H9 (cell line): Measurements from ENCODE around the gene BCAS4. TPM values are rescaled to one million over a fixed set of nuclear protein-coding genes. Genes with fewer than 3 reads are reported as not detected.
A peak's percentile ranks its signal among the peaks of the same experiment; 100 is the strongest.

Experiments used
- DNase-seq: peaks from one replicate; pipeline ENCODE4 v3.0.0-alpha.2; 2017
- H2AFZ ChIP-seq: one replicate; pipeline ENCODE4 v1.6.1; 2013; ENCODE audit warnings: mild to moderate bottlenecking, low read length, control low read depth, moderate library complexity
- H2AK5ac ChIP-seq: 2 replicates; pipeline ENCODE4 v1.6.1; 2013; ENCODE audit warnings: low read length, control low read depth, mixed read lengths; ENCODE audit not compliant: insufficient read length
- H2BK120ac ChIP-seq: one replicate; pipeline ENCODE4 v1.6.1; 2013; ENCODE audit warnings: low read depth, mild to moderate bottlenecking, low read length, control low read depth, inconsistent platforms; ENCODE audit not compliant: poor library complexity, severe bottlenecking
- H2BK12ac ChIP-seq: 2 replicates; pipeline ENCODE4 v1.6.1; 2013; ENCODE audit warnings: low read length, control low read depth, mixed read lengths, low read depth; ENCODE audit not compliant: insufficient read length
- H2BK15ac ChIP-seq: 2 replicates; pipeline ENCODE4 v1.6.1; 2013; ENCODE audit warnings: low read depth, low read length, control low read depth
- H2BK20ac ChIP-seq: one replicate; pipeline ENCODE4 v1.6.1; 2013; ENCODE audit warnings: low read depth, mild to moderate bottlenecking, low read length, control low read depth, inconsistent platforms; ENCODE audit not compliant: poor library complexity, severe bottlenecking
- H2BK5ac ChIP-seq: 2 replicates; pipeline ENCODE4 v1.6.1; 2013; ENCODE audit warnings: low read length, control low read depth, mixed read lengths; ENCODE audit not compliant: insufficient read length
- H3K14ac ChIP-seq: 2 replicates; pipeline ENCODE4 v1.6.1; 2013; ENCODE audit warnings: low read length, control low read depth; ENCODE audit not compliant: insufficient read depth
- H3K18ac ChIP-seq: 2 replicates; pipeline ENCODE4 v1.6.1; 2013; ENCODE audit warnings: low read depth, mild to moderate bottlenecking, mixed read lengths, low read length, control low read depth; ENCODE audit not compliant: insufficient read length
- H3K23ac ChIP-seq: 2 replicates; pipeline ENCODE4 v1.6.1; 2013; ENCODE audit warnings: low read length, control low read depth, mixed read lengths, low read depth; ENCODE audit not compliant: insufficient read length
- H3K23me2 ChIP-seq: 2 replicates; pipeline ENCODE4 v1.6.1; 2013; ENCODE audit warnings: low read depth, mild to moderate bottlenecking, mixed read lengths, low read length, control low read depth; ENCODE audit not compliant: insufficient read length, poor library complexity, severe bottlenecking
- H3K27ac ChIP-seq: 2 replicates; pipeline ENCODE4 v1.5.1; 2013; ENCODE audit warnings: low read length, control low read depth, mixed read lengths, low read depth; ENCODE audit not compliant: insufficient read length
- H3K27me3 ChIP-seq: 2 replicates; pipeline ENCODE4 v1.6.1; 2013; ENCODE audit warnings: low read length, control low read depth, inconsistent platforms; ENCODE audit not compliant: insufficient read depth
- H3K4ac ChIP-seq: 2 replicates; pipeline ENCODE4 v1.6.1; 2013; ENCODE audit warnings: low read depth, mild to moderate bottlenecking, control low read depth, inconsistent platforms, low read length, moderate library complexity
- H3K4me1 ChIP-seq: 2 replicates; pipeline ENCODE4 v1.6.1; 2013; ENCODE audit warnings: low read length, control low read depth, inconsistent platforms; ENCODE audit not compliant: insufficient read depth
- H3K4me2 ChIP-seq: 2 replicates; pipeline ENCODE4 v1.6.1; 2013; ENCODE audit warnings: low read length, control low read depth, mixed read lengths; ENCODE audit not compliant: insufficient read length, insufficient read depth
- H3K56ac ChIP-seq: 2 replicates; pipeline ENCODE4 v1.6.1; 2013; ENCODE audit warnings: low read depth, mild to moderate bottlenecking, mixed read lengths, low read length, control low read depth; ENCODE audit not compliant: insufficient read length
- H3K79me1 ChIP-seq: 2 replicates; pipeline ENCODE4 v1.6.1; 2013; ENCODE audit warnings: low read depth, mild to moderate bottlenecking, moderate library complexity, low read length, control low read depth, inconsistent platforms; ENCODE audit not compliant: insufficient read depth, poor library complexity, severe bottlenecking
- H3K79me2 ChIP-seq: 2 replicates; pipeline ENCODE4 v1.6.1; 2013; ENCODE audit warnings: low read length, control low read depth, inconsistent platforms; ENCODE audit not compliant: insufficient read depth
- H3K9ac ChIP-seq: 2 replicates; pipeline ENCODE4 v1.6.1; 2013; ENCODE audit warnings: low read length, control low read depth, mixed read lengths; ENCODE audit not compliant: insufficient read length; ENCODE audit errors: extremely low read depth
- H3K9me3 ChIP-seq: one replicate; pipeline ENCODE4 v1.6.1; 2013; ENCODE audit warnings: low read depth, low read length, inconsistent platforms; ENCODE audit not compliant: control insufficient read depth
- H3T11ph ChIP-seq: one replicate; pipeline ENCODE4 v1.6.1; 2013; ENCODE audit warnings: mild to moderate bottlenecking, low read length, control low read depth, inconsistent platforms
- H4K20me1 ChIP-seq: one replicate; pipeline ENCODE4 v1.6.1; 2013; ENCODE audit not compliant: control insufficient read depth, insufficient read length, insufficient read depth
- H4K5ac ChIP-seq: 2 replicates; pipeline ENCODE4 v1.6.1; 2013; ENCODE audit warnings: low read depth, mild to moderate bottlenecking, mixed read lengths, low read length, control low read depth; ENCODE audit not compliant: insufficient read length
- H4K8ac ChIP-seq: replicated peaks from 2 replicates; pipeline ENCODE4 v1.6.1; 2013; ENCODE audit warnings: low read length, control low read depth, mixed read lengths, low read depth; ENCODE audit not compliant: insufficient read length
- H4K91ac ChIP-seq: 2 replicates; pipeline ENCODE4 v1.6.1; 2013; ENCODE audit warnings: low read depth, mild to moderate bottlenecking, moderate library complexity, mixed read lengths, low read length, control low read depth; ENCODE audit not compliant: insufficient read length
- H3K27ac Mint-ChIP-seq, 3 experiments: 2 replicates in 2 of 3; 3 replicates in 1 of 3; pipeline ENCODE4 v1.8.0; 2020 to 2021; ENCODE audit warnings: mixed read lengths in 3 of 3, mild to moderate bottlenecking in 1 of 3, moderate library complexity in 1 of 3
- H3K27me3 Mint-ChIP-seq: 2 replicates; pipeline ENCODE4 v1.8.0; 2021; ENCODE audit warnings: low read depth, mild to moderate bottlenecking, moderate library complexity, mixed read lengths
- H3K36me3 Mint-ChIP-seq, 3 experiments: 2 replicates in 2 of 3; 3 replicates in 1 of 3; pipeline ENCODE4 v1.8.0; 2020 to 2021; ENCODE audit warnings: low read depth in 3 of 3, mixed read lengths in 3 of 3; ENCODE audit not compliant: insufficient read depth in 1 of 3
- H3K4me1 Mint-ChIP-seq, 2 experiments: 2 replicates each; pipeline ENCODE4 v1.8.0; 2020; ENCODE audit warnings: mixed read lengths in 2 of 2
- H3K4me3 Mint-ChIP-seq, 2 experiments: 2 replicates in 1 of 2; 3 replicates in 1 of 2; pipeline ENCODE4 v1.8.0; 2020 to 2021; ENCODE audit warnings: mild to moderate bottlenecking in 2 of 2, mixed read lengths in 2 of 2, moderate library complexity in 1 of 2
- H3K9me3 Mint-ChIP-seq, 2 experiments: 2 replicates in 1 of 2; 3 replicates in 1 of 2; pipeline ENCODE4 v1.8.0; 2020; ENCODE audit warnings: mild to moderate bottlenecking in 2 of 2, mixed read lengths in 2 of 2, moderate library complexity in 1 of 2
- CTCF ChIP-seq: fragments of 200-600 bp; sonication (generic); conservative IDR thresholded peaks from 3 replicates; pipeline ENCODE4 v1.8.0; 2021; ENCODE audit warnings: antibody characterized with exemption, mild to moderate bottlenecking
- WGBS: extraction: QIAGEN DNeasy Blood & Tissue Kit; methylation state at CpG from one replicate; pipeline ENCODE4 v1.1.7; 2013; ENCODE audit warnings: missing lambda C conversion rate, low lambda C conversion rate, mixed read lengths; ENCODE audit not compliant: insufficient read length; ENCODE audit errors: extremely low coverage; 5-methylcytosine and 5-hydroxymethylcytosine counted together
- total RNA-seq: library from RNA; stranded (reverse); gene quantifications from 2 replicates; pipeline ENCODE4 v1.2.1, GENCODE V29; 2021

The BCAS4 gene
- total RNA-seq, 1 experiment from 2014 or later: 16.9 TPM

- Histone ChIP-seq H3K4ac (no peak overlapping the region), H3K27me3 (no peaks in the 10 kb centered on the region), H3K4me2 (no peak overlapping the region), H4K91ac (no peak overlapping the region), H3K23ac (no peak overlapping the region), H3K9ac (no peak overlapping the region), H3K9me3 (no peaks in the 10 kb centered on the region), H3K56ac (no peak overlapping the region), H2BK5ac (no peak overlapping the region), H2BK20ac (no peak overlapping the region), H3K79me2 (no peaks in the 10 kb centered on the region), H4K5ac (no peak overlapping the region), H2AFZ (no peak overlapping the region), H2BK120ac (no peak overlapping the region), H3K4me1 (no peaks in the 10 kb centered on the region; the same call in 1 of the 2 replicates), H2AK5ac (no peak overlapping the region), H3K14ac (no peak overlapping the region), H4K20me1 (no peaks in the 10 kb centered on the region), H4K8ac (no peak overlapping the region), H3K23me2 (peaks cover 3% of the 10 kb centered on the region), H3K18ac (no peak overlapping the region), H3K27ac (no peak overlapping the region), H3T11ph (no peak overlapping the region), H2BK12ac (no peak overlapping the region), H3K79me1 (no peaks in the 10 kb centered on the region), H2BK15ac (no peak overlapping the region)
- Mint-ChIP-seq H3K27ac (peak overlapping the region; percentile 56 to 94 (median 79); a peak in 4 of 7 replicates), H3K36me3 (no peaks in the 10 kb centered on the region; a peak in 1 of 7 replicates), H3K9me3 (no peaks in the 10 kb centered on the region), H3K4me3 (no peak overlapping the region), H3K4me1 (peaks cover 26 to 40% of the 10 kb centered on the region in 2 experiments), H3K27me3 (no peaks in the 10 kb centered on the region)
- no CpG with 5 or more reads among the region's 18 CpGs for WGBS
- DNase-seq: no peak
- TF ChIP-seq CTCF: no peak
These were observed 54.2 kb downstream of the BCAS4 start for GRCh38 chr20:50848846-50849673.
